ENCODE measurements around the gene CBX2.

GRCh38 chr17:79737046-79737921, 40.7 kb upstream of the CBX2 start:
- TF ChIP-seq CTCF (conservative IDR thresholded peaks at IDR 0.05 in 1 of 2, IDR thresholded peaks at IDR 0.05 in 1 of 2; ENCODE audit: low read depth in 1 of 2, low read length in 2 of 2), result no peak
- no peak for TF ChIP-seq EZH2 (IDR thresholded peaks at IDR 0.05; ENCODE audit: low read length, missing control alignments)

Data from fibroblast of lung (primary cell).